Colonic mucosa (tissue), 4 donors: ENCODE measurements around the gene PYGL. TPM values are rescaled to one million over a fixed set of nuclear protein-coding genes. Genes with fewer than 3 reads are reported as not detected.
A peak's percentile ranks its signal among the peaks of the same experiment; 100 is the strongest.

ENCODE experiments used
- DNase-seq: peaks from one replicate; pipeline ENCODE4 v3.0.0-alpha.2; 2020
- H3K27ac ChIP-seq: fragments of 200-600 bp; one replicate; pipeline ENCODE4 v1.8.0; 2021
- H3K27me3 ChIP-seq: fragments of 200-600 bp; one replicate; pipeline ENCODE4 v1.8.0; 2021
- H3K36me3 ChIP-seq: fragments of 200-600 bp; one replicate; pipeline ENCODE4 v1.8.0; 2021
- H3K4me1 ChIP-seq: fragments of 200-600 bp; one replicate; pipeline ENCODE4 v1.8.0; 2021; ENCODE audit warnings: mild to moderate bottlenecking
- H3K4me3 ChIP-seq: fragments of 200-600 bp; one replicate; pipeline ENCODE4 v1.8.0; 2021
- H3K9ac ChIP-seq, 2 donors: one replicate each; pipeline ENCODE4 v1.7.0; 2013; ENCODE audit warnings: control low read depth in 2 of 2, low read depth in 2 of 2, low read length in 2 of 2
- H3K9me3 ChIP-seq: fragments of 200-600 bp; one replicate; pipeline ENCODE4 v1.8.0; 2021
- intact Hi-C: fragments of 100-400 bp; cut with DNase I; formaldehyde crosslinking; loops from one replicate; pipeline ENCODE4 v1.14.1; 2022
- total RNA-seq, 2 donors: library from RNA; stranded (reverse); fragmentation: NEBNext Ultra II Directional in 1 of 2; extraction: Animal tissue kit (Norgen Biotek cat#: 25700) in 1 of 2; gene quantifications; one replicate each; pipeline ENCODE4 v1.2.1, GENCODE V29; 2021
- TF ChIP-seq, protein P1 (sequence below): fragments of 200-600 bp; IDR thresholded peaks from one replicate; pipeline ENCODE4 v1.8.0; 2022; ENCODE audit warnings: antibody characterized with exemption, mild to moderate bottlenecking
- donor health status: healthy.
- donor health status: DM: no; HTN: no; CAD: no.
- donor health status: DM: no; HTN: no; CAD: no.

Gene PYGL
- total RNA-seq, 2 donors from 2014 or later = 33.0 to 54.2 TPM

DNA sequence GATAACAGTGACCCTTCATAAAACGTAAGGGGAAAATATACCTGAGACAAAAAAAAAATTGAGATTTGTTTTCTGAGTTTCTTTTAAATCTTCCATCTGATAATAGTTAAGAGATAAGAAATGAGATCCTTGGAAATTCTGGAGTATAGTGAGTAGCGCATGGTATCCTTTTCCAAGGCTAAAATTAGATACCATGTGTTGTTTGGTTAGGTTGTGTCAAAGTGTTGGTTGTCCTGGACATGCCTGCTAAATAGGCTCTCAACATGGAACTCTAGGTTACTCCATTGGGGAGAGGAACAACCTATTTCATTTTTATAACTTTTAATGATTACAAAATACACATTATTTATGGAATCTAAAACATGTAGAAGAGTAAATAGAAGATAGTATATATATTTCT is 14.8 kb downstream of the PYGL start:
- Histone ChIP-seq H3K9me3 (no peaks in the 10 kb centered on the region), H3K36me3 (no peaks in the 10 kb centered on the region), H3K4me1 (no peaks in the 10 kb centered on the region), H3K9ac (no peak overlapping the region), H3K27me3 (no peaks in the 10 kb centered on the region), H3K4me3 (no peak overlapping the region), H3K27ac (no peak overlapping the region)
- TF ChIP-seq, protein P1, sequence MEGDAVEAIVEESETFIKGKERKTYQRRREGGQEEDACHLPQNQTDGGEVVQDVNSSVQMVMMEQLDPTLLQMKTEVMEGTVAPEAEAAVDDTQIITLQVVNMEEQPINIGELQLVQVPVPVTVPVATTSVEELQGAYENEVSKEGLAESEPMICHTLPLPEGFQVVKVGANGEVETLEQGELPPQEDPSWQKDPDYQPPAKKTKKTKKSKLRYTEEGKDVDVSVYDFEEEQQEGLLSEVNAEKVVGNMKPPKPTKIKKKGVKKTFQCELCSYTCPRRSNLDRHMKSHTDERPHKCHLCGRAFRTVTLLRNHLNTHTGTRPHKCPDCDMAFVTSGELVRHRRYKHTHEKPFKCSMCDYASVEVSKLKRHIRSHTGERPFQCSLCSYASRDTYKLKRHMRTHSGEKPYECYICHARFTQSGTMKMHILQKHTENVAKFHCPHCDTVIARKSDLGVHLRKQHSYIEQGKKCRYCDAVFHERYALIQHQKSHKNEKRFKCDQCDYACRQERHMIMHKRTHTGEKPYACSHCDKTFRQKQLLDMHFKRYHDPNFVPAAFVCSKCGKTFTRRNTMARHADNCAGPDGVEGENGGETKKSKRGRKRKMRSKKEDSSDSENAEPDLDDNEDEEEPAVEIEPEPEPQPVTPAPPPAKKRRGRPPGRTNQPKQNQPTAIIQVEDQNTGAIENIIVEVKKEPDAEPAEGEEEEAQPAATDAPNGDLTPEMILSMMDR = no peak
- intact Hi-C loops = no loop called here
- no peak for DNase-seq

DNA sequence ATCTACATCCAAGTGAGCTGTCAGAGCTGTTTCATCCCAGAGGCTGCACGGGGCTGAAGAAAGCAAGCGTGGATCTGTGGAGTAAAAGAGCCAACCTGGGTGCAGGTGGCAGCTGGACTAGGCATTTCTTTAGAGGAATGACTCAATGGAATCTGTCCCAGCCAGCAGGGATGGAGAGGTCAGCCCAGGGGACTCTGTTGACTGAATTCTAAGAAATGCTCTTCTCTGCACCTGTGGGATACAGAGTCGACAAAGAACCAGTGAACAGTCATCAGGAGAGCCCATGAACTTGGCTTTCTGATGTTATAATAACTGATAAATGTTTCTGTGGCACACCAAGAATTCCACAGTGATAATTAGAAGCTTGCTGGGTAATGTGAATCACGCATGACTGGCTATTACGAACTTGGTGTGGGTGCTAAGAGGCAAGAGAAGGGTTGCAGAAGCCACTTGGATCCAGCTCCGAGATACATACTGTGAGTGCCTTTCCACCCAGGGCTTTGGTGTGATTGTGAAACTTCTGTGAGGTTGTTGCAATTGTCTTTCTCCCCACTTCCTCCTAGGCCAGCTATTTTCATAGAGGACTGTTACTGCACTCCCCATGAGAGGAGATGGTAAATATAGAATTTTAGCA is 16.2 kb downstream of the PYGL start:
- Histone ChIP-seq H3K27ac (no peak overlapping the region), H3K36me3 (no peaks in the 10 kb centered on the region)
- TF ChIP-seq, protein P1 = no peak

DNA sequence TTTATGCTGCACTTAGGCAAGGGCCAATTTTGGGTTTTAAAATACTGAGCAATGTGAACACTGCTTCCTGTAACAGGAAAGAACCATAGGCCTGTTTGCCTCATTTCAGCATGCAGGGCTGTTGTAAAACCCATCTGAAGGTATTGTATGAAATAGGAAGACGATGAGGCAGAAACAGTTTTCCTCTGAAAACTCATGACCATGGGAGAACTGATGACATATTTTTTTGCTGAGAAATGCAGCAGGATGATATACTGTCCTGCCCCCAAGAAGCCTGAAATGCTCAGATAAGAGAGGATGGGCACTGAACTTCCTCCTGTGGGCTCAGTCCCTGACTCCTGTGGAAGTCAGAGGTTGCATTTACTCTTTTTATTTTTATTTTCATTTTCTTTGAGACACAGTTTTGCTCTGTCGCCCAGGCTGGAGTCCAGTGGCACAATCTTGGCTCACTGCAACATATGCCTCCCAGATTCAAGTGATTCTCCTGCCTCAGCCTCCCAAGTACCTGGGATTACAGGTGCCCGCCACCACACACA is 17.4 kb downstream of the PYGL start:
- no peaks in the 10 kb centered on the region for H3K27me3 ChIP-seq
- no peaks in the 10 kb centered on the region for H3K4me1 ChIP-seq
- H3K4me3 ChIP-seq = no peak overlapping the region
- intact Hi-C loops = no loop called here
- H3K9me3 ChIP-seq = no peaks in the 10 kb centered on the region
- H3K36me3 ChIP-seq = no peaks in the 10 kb centered on the region
- H3K27ac ChIP-seq = no peak overlapping the region
- TF ChIP-seq, protein P1 = no peak
- peak; percentile 7 for DNase-seq
- H3K9ac ChIP-seq = no peak overlapping the region

More for the DNA sequence above, 16.2 kb downstream of the PYGL start:
- DNase-seq = peak; percentile 16
- no peaks in the 10 kb centered on the region for H3K27me3 ChIP-seq
- H3K4me1 ChIP-seq = no peaks in the 10 kb centered on the region
- H3K4me3 ChIP-seq = no peak overlapping the region
- intact Hi-C loops = no loop called here
- H3K9ac ChIP-seq = no peak overlapping the region
- H3K9me3 ChIP-seq = no peaks in the 10 kb centered on the region

DNA sequence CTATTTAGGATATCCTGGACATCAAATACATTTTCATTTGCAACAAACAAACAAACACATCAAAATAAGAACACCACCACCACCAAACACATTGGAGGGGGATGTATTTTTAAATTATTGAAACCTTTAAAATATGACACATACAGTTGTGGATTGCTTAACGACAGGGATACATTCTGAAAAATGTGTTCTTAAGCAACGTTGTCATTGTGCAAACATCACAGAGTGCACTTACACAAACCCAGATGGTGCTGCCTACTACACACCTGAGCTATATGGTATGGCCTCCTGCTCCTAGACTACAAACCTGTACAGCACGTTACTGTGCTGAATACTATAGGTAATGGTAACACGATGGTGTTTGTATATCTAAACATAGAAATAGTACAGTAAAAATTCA is 19.4 kb downstream of the PYGL start:
- H3K4me1 ChIP-seq = no peaks in the 10 kb centered on the region
- intact Hi-C loops = no loop called here
- H3K27me3 ChIP-seq = no peaks in the 10 kb centered on the region
- H3K4me3 ChIP-seq = no peak overlapping the region
- no peaks in the 10 kb centered on the region for H3K9me3 ChIP-seq
- H3K9ac ChIP-seq = no peak overlapping the region
- TF ChIP-seq, protein P1 = no peak
- H3K36me3 ChIP-seq = no peaks in the 10 kb centered on the region
- DNase-seq = no peak
- no peak overlapping the region for H3K27ac ChIP-seq

DNA sequence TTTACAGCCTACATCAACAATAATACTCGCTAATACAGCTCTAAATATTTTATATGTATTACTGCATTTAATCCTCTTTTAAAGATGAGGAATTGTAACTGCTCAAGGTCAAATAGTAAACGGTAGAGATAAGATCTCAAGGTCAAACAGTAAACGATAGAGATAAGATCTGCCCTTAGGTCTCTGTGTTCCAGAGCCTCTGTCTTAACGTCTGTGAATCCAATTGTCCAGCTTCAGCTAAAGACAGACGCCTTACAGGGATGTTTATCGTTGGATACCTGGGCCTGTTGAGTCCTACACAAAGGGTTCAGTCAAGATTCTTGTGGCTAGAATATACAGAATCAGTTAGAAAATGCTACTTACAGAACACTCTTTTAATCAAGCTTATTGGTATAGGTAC is 20.0 kb downstream of the PYGL start:
- DNase-seq = no peak
- Histone ChIP-seq H3K9me3 (no peaks in the 10 kb centered on the region), H3K36me3 (no peaks in the 10 kb centered on the region), H3K27me3 (no peaks in the 10 kb centered on the region), H3K4me3 (no peak overlapping the region), H3K27ac (no peak overlapping the region), H3K9ac (no peak overlapping the region), H3K4me1 (no peaks in the 10 kb centered on the region)
- TF ChIP-seq, protein P1 = no peak
- intact Hi-C loops = no loop called here
